Smooth muscle cell (in vitro differentiated cells): ENCODE measurements around the gene CDHR4. TPM values are rescaled to one million over a fixed set of nuclear protein-coding genes. Genes with fewer than 3 reads are reported as not detected.

Source experiments
- DNase-seq: peaks from one replicate; lab custom pipeline; 2025; ENCODE audit not compliant: unreplicated experiment; lab: John Stamatoyannopoulos, UW
- H2AFZ ChIP-seq: fragments of 200-600 bp; sonication (generic); 2 replicates; pipeline ENCODE4 v1.6.0; 2016; ENCODE audit warnings: antibody characterized with exemption, low read depth, mild to moderate bottlenecking
- H3F3A ChIP-seq: fragments of 200-600 bp; sonication (generic); 2 replicates; pipeline ENCODE4 v1.6.0; 2017; ENCODE audit warnings: antibody characterized with exemption, low read depth
- H3K27ac ChIP-seq: fragments of 200-600 bp; sonication (generic); 2 replicates; pipeline ENCODE4 v1.5.1; 2016; ENCODE audit warnings: low read depth, mild to moderate bottlenecking
- H3K27me3 ChIP-seq: fragments of 200-600 bp; sonication (generic); 2 replicates; pipeline ENCODE4 v1.6.1; 2016; ENCODE audit warnings: low read depth, mild to moderate bottlenecking
- H3K36me3 ChIP-seq: fragments of 200-600 bp; sonication (generic); 2 replicates; pipeline ENCODE4 v1.5.1; 2016; ENCODE audit warnings: low read depth
- H3K4me1 ChIP-seq: fragments of 200-600 bp; sonication (generic); 2 replicates; pipeline ENCODE4 v1.5.1; 2016; ENCODE audit warnings: low read depth
- H3K4me2 ChIP-seq: fragments of 200-600 bp; sonication (generic); 2 replicates; pipeline ENCODE4 v1.6.0; 2016; ENCODE audit warnings: mild to moderate bottlenecking
- H3K4me3 ChIP-seq: fragments of 200-600 bp; sonication (generic); 2 replicates; pipeline ENCODE4 v1.5.1; 2016; ENCODE audit warnings: mild to moderate bottlenecking
- H3K79me2 ChIP-seq: fragments of 200-600 bp; sonication (generic); 2 replicates; pipeline ENCODE4 v1.6.0; 2016; ENCODE audit warnings: low read depth, mild to moderate bottlenecking
- H3K9ac ChIP-seq: fragments of 200-600 bp; sonication (generic); 2 replicates; pipeline ENCODE4 v1.6.0; 2016; ENCODE audit warnings: low read depth
- H3K9me3 ChIP-seq: fragments of 200-600 bp; sonication (generic); replicated peaks from 2 replicates; pipeline ENCODE4 v1.5.1; 2016; ENCODE audit warnings: low read depth
- H4K20me1 ChIP-seq: fragments of 200-600 bp; sonication (generic); 2 replicates; pipeline ENCODE4 v1.6.0; 2016; ENCODE audit warnings: low read depth
- CTCF ChIP-seq: fragments of 200-600 bp; sonication (generic); IDR thresholded peaks from 2 replicates; pipeline ENCODE4 v1.5.1; 2017; ENCODE audit warnings: borderline replicate concordance, mild to moderate bottlenecking, antibody characterized with exemption; ENCODE audit not compliant: insufficient read depth, poor library complexity, severe bottlenecking
- WGBS: methylation state at CpG from one replicate; pipeline ENCODE4 v1.1.7; 2016; ENCODE audit warnings: low lambda C conversion rate; 5-methylcytosine and 5-hydroxymethylcytosine counted together
- polyA plus RNA-seq: library from polyadenylated mRNA; unstranded; fragments of >200 nt; fragmentation: Nextera tagmentation; extraction: Ambion mirVana; gene quantifications from 2 replicates; pipeline ENCODE4 v1.2.1, GENCODE V29; 2016
- total RNA-seq: library from RNA; depleted of rRNA; stranded (reverse); fragments of >200 nt; gene quantifications from 2 replicates; pipeline ENCODE4 v1.2.3, GENCODE V29; 2014

Gene CDHR4
- total and polyA plus RNA-seq, 2 experiments from 2014 or later, result 0.31 TPM; not detected in 1

- H3K36me3 ChIP-seq, result no peaks in the 10 kb centered on the region
- no peak overlapping the region for H3K4me3 ChIP-seq
- no peaks in the 10 kb centered on the region for H3K27me3 ChIP-seq
- H3K9me3 ChIP-seq, result no peaks in the 10 kb centered on the region
- no peak for TF ChIP-seq CTCF
- H3K9ac ChIP-seq, result no peak overlapping the region
- peaks cover 98% of the 10 kb centered on the region for H3K79me2 ChIP-seq
- H3F3A ChIP-seq, result peaks cover 3% of the 10 kb centered on the region
- no peak overlapping the region for H2AFZ ChIP-seq
- DNase-seq, result no peak
- H3K4me1 ChIP-seq, result no peaks in the 10 kb centered on the region
- H3K27ac ChIP-seq, result no peak overlapping the region
- WGBS, result 60% methylated on average over 3 of the region's 3 CpGs
- H3K4me2 ChIP-seq, result no peak overlapping the region
- H4K20me1 ChIP-seq, result peaks cover 94% of the 10 kb centered on the region
Measured at GRCh38 chr3:49775538-49775937, 24.1 kb downstream of the CDHR4 start.

- Histone ChIP-seq H3K27me3 (no peaks in the 10 kb centered on the region), H3K9ac (no peak overlapping the region), H3F3A (peaks cover 4% of the 10 kb centered on the region), H3K4me3 (no peak overlapping the region), H3K4me2 (no peak overlapping the region), H3K4me1 (no peaks in the 10 kb centered on the region), H3K27ac (no peak overlapping the region), H3K79me2 (peaks cover 99% of the 10 kb centered on the region), H3K36me3 (no peaks in the 10 kb centered on the region), H2AFZ (no peak overlapping the region), H4K20me1 (peaks cover 95% of the 10 kb centered on the region), H3K9me3 (no peaks in the 10 kb centered on the region)
- DNase-seq, result no peak
- WGBS, result 96% methylated on average over 2 of the region's 2 CpGs
- no peak for TF ChIP-seq CTCF
Measured at GRCh38 chr3:49772703-49773102, 27.0 kb downstream of the CDHR4 start.

- H3K4me3 ChIP-seq, result no peak overlapping the region
- no peak for DNase-seq
- H3K36me3 ChIP-seq, result no peaks in the 10 kb centered on the region
- H4K20me1 ChIP-seq, result peaks cover 94% of the 10 kb centered on the region
- no peak overlapping the region for H3K27ac ChIP-seq
- peaks cover 4% of the 10 kb centered on the region for H3F3A ChIP-seq
- no peak for TF ChIP-seq CTCF
- H3K9ac ChIP-seq, result no peak overlapping the region
- peaks cover 99% of the 10 kb centered on the region for H3K79me2 ChIP-seq
- H2AFZ ChIP-seq, result no peak overlapping the region
- H3K4me1 ChIP-seq, result no peaks in the 10 kb centered on the region
- H3K9me3 ChIP-seq, result no peaks in the 10 kb centered on the region
- WGBS, result 96% methylated on average over 1 of the region's 1 CpG
- no peak overlapping the region for H3K4me2 ChIP-seq
- H3K27me3 ChIP-seq, result no peaks in the 10 kb centered on the region
Measured at GRCh38 chr3:49771340-49771938, 28.2 kb downstream of the CDHR4 start.

GRCh38 chr3:49769926-49770325 is 29.7 kb downstream of the CDHR4 start:
- DNase-seq, result no peak
- Histone ChIP-seq H3K79me2 (peaks cover 99% of the 10 kb centered on the region), H3K27ac (peak overlapping the region; percentile 29), H3K36me3 (no peaks in the 10 kb centered on the region), H4K20me1 (peaks cover 94% of the 10 kb centered on the region), H3K4me1 (no peaks in the 10 kb centered on the region), H3F3A (peaks cover 4% of the 10 kb centered on the region), H3K4me2 (no peak overlapping the region), H3K9me3 (no peaks in the 10 kb centered on the region), H3K4me3 (no peak overlapping the region), H3K9ac (no peak overlapping the region), H2AFZ (no peak overlapping the region), H3K27me3 (no peaks in the 10 kb centered on the region)
- TF ChIP-seq CTCF, result no peak
